GM12874 (cell line): Measurements from ENCODE around the gene RSPRY1.

Experiments used
- TF ChIP-seq, protein P1 (sequence below): IDR thresholded peaks from 2 replicates; pipeline ENCODE4 v1.5.1; 2011; ENCODE audit warnings: low read depth, mild to moderate bottlenecking, control low read depth, low read length, moderate library complexity; ENCODE audit not compliant: insufficient read depth

RSPRY1 gene

DNA sequence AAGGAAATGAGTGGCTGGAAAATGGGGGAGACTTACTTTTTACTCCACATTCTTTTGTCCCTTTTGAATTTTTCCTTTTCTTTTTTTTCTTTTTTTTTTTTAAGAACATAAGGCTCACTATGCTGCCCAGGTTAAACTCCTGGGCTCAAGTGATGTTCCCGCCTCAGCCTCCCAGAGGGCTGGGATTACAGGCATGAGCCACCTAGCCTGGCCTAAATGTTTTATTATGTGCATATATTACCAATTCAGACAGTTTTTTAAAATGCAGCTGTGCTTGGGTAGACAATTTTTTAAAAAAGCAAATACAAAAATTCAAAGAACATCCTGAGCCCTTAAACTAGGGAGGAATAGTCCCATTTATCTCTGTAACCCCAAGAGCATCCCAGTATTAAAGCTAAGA is 28.6 kb upstream of the RSPRY1 start:
- TF ChIP-seq, protein P1, sequence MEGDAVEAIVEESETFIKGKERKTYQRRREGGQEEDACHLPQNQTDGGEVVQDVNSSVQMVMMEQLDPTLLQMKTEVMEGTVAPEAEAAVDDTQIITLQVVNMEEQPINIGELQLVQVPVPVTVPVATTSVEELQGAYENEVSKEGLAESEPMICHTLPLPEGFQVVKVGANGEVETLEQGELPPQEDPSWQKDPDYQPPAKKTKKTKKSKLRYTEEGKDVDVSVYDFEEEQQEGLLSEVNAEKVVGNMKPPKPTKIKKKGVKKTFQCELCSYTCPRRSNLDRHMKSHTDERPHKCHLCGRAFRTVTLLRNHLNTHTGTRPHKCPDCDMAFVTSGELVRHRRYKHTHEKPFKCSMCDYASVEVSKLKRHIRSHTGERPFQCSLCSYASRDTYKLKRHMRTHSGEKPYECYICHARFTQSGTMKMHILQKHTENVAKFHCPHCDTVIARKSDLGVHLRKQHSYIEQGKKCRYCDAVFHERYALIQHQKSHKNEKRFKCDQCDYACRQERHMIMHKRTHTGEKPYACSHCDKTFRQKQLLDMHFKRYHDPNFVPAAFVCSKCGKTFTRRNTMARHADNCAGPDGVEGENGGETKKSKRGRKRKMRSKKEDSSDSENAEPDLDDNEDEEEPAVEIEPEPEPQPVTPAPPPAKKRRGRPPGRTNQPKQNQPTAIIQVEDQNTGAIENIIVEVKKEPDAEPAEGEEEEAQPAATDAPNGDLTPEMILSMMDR, result no peak

DNA sequence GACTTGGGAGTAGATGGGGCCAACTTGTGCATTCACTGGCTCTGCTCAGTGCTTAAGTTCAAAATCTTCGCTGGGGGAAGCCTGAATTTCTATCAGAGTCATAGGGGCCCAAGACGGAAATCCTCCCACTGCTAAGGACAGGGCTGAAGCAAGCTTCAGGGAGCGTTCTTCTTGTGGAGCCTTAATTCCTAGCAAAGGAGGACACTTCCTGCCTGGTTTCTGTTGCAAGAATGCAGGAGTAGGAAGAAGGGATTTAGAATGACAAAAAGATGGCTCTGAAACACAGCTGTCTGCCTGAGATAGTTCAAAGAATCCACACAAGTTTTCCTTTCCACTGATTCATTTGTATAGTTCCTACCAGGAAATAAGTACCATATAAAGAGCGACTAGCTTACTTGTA is 26.7 kb upstream of the RSPRY1 start:
- TF ChIP-seq, protein P1, result no peak

DNA sequence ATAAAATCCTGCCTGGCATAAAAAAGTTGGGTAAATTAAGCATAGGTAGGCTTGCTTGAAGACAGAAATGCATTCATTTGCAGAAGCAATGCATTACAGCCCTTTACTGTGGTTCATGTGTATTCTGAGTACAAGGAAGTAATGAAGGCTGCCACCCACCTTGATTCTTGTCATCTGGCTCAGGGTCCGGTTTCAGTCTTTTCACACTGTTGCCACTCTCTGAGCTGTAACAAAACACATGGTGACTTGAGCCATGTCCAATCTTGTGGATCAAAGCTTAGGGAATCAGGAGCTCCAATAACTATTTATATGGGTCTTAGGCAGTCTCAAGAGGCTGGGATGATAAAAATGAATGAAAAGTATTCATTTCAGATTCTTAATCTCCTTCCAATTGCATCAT is 22.3 kb upstream of the RSPRY1 start:
- TF ChIP-seq, protein P1, result no peak

DNA sequence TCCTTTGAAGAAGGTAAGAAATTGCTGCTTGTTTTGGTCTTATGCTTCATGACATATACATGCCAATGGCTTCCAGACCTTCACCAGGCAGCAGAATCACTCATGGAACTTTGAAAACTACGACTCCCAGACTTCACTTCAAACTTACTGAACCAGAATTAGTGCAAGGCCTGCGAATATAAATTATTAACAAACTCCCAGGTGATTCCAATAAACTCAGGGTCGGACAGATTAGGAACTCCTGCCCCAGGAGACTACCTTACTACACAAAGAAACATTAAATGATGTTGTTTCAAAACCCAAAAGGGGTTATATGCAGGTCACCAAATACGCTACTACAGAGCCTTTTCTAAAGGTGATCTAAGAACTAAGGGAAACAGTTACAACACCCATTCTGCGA is 20.6 kb upstream of the RSPRY1 start:
- TF ChIP-seq, protein P1, result no peak

DNA sequence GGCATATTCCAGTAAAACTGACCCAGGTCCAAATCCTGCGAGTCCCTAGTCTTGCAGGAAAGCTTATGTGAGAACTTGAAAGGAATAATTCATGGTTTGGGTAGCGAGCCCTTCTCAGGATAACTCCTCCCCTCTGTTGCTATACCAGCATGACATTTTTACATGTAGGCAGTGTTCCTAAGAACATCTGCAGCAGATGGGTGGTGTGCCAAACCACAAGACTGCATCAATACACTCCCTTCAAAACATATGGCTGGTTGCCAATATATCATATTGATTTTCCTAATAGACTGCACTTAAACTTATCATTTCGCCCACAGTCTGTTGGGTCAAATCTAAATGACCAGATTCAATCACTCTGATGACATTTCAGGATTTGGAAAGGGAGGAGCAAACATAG is 20.2 kb upstream of the RSPRY1 start:
- TF ChIP-seq, protein P1, result no peak

DNA sequence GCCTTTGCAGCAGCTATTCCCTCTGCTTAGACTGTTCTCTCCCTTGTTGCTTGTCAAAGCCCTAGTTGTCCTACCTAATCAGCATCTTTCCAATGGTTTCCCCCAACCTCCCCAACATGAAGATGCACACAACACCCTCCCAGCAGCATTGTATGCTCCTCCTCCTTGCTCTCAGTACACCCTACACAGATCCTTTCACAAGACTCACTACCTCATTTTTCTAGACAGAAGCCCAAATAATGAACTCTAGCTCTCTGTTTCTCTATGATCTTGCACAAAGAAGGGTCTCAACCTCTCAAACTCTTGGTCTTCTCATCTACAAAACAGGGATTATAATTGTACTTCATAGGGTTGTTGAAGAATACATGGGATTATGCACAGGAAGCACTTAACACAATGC is 19.7 kb upstream of the RSPRY1 start:
- TF ChIP-seq, protein P1, result no peak

DNA sequence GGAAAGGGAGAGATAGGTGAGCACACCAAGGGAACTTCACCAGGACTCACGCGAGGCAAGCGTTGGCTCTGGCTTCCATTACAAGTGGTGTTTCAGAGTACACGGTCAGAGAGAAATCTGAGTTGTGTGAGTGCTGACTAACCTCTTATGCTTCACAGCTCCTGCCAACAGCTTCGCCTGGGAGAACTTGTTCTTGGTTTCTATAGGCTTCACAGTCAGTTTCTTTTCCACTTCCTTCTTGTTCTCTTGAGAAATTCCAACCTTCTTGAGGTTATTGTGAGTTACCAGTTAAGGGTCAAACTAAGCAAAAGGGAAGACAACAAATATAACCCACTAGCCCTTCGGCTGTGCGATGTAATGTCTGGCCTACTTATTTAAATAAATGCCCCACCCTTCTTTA is 19.2 kb upstream of the RSPRY1 start:
- TF ChIP-seq, protein P1, result no peak

DNA sequence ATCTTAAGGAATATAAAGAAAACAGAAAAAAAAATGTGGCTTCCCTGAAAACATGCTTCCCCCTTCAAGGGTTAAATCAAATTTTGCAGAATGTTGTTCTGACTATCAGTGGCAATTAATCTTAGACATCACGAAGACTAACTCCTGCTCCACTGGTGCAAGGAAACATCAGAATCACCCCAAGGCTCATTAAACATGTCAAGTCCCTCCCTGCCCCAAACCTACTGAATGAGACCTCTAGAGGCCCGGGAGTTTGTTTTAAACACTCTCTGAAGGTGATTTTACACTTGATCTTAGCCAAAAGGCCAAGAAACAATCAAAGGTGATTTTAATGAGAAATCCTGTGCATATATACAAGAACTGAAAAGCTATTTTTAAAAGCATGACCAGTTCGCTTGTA is 18.6 kb upstream of the RSPRY1 start:
- TF ChIP-seq, protein P1, result no peak
